Measurements from ENCODE around the gene CCDC169. TPM values are rescaled to one million over a fixed set of nuclear protein-coding genes. Genes with fewer than 3 reads are reported as not detected.

Gene CCDC169
- total RNA-seq = 0.55 TPM
- long read RNA-seq = 0 reads

- TF ChIP-seq CTCF (IDR thresholded peaks at IDR 0.05) = no peak
- DNase-seq (peak; percentile 90), ATAC-seq (peak; percentile 95)
- H3K4me1 ChIP-seq = no peaks in the 10 kb centered on the region
- intact Hi-C loops (cut with DNase I) = no loop called here
- H3K27ac ChIP-seq = no peak within 1 kb of the TSS
- peak within 1 kb of the TSS; percentile 60 for H3K4me3 ChIP-seq
- H3K27me3 ChIP-seq = no peaks in the 10 kb centered on the region
- no peaks in the 10 kb centered on the region for H3K9me3 ChIP-seq
- H3K36me3 ChIP-seq = no peaks in the 10 kb centered on the region
These were observed at the start of gene CCDC169 for GRCh38 chr13:36297366-36298338. Gene CCDC169, minus strand, starts transcription at chr13:36297814. Its CDS starts 95 bp downstream, at chr13:36297719.

GRCh38 chr13:36346222-36347083 is 48.8 kb upstream of the CCDC169 start, which contains the start of gene SPART:
Gene SPART, minus strand, starts transcription at chr13:36346394. Its CDS starts 10,564 bp downstream, at chr13:36335830.
- Histone ChIP-seq H3K36me3 (no peaks in the 10 kb centered on the region), H3K4me3 (peak within 1 kb of the TSS; percentile 86), H3K27ac (peak within 1 kb of the TSS; percentile 99), H3K4me1 (peaks cover 21% of the 10 kb centered on the region), H3K9me3 (no peaks in the 10 kb centered on the region), H3K27me3 (no peaks in the 10 kb centered on the region)
- DNase-seq (peak; percentile 95), ATAC-seq (peak; percentile 96)
- intact Hi-C loops (cut with DNase I) = no loop called here
- peak; percentile 97 for TF ChIP-seq CTCF (IDR thresholded peaks at IDR 0.05)

- Histone ChIP-seq H3K27me3 (no peaks in the 10 kb centered on the region), H3K9me3 (no peaks in the 10 kb centered on the region), H3K4me3 (peak overlapping the region; percentile 86), H3K4me1 (peaks cover 21% of the 10 kb centered on the region), H3K27ac (peak overlapping the region; percentile 99), H3K36me3 (no peaks in the 10 kb centered on the region)
- ATAC-seq (peak; percentile 53), DNase-seq (peak; percentile 69)
- intact Hi-C loops (cut with DNase I) = no loop called here
- no peak for TF ChIP-seq CTCF (IDR thresholded peaks at IDR 0.05)
These were observed 48.0 kb upstream of the CCDC169 start for GRCh38 chr13:36345438-36346221.

GRCh38 chr13:36344886-36345437 is 47.3 kb upstream of the CCDC169 start:
- no peak for DNase-seq
- no peaks in the 10 kb centered on the region for H3K36me3 ChIP-seq
- intact Hi-C loops (cut with DNase I) = no loop called here
- TF ChIP-seq CTCF (IDR thresholded peaks at IDR 0.05) = no peak
- peaks cover 21% of the 10 kb centered on the region for H3K4me1 ChIP-seq
- peak overlapping the region; percentile 99 for H3K27ac ChIP-seq
- no peak for ATAC-seq
- peak overlapping the region; percentile 86 for H3K4me3 ChIP-seq
- H3K27me3 ChIP-seq = no peaks in the 10 kb centered on the region
- H3K9me3 ChIP-seq = no peaks in the 10 kb centered on the region

GRCh38 chr13:36344173-36344572 is 46.6 kb upstream of the CCDC169 start:
- no peaks in the 10 kb centered on the region for H3K9me3 ChIP-seq
- no peak for TF ChIP-seq CTCF (IDR thresholded peaks at IDR 0.05)
- peaks cover 21% of the 10 kb centered on the region for H3K4me1 ChIP-seq
- H3K27me3 ChIP-seq = no peaks in the 10 kb centered on the region
- H3K27ac ChIP-seq = peak overlapping the region; percentile 99
- H3K4me3 ChIP-seq = peak overlapping the region; percentile 86
- ATAC-seq (no peak), DNase-seq (no peak)
- intact Hi-C loops (cut with DNase I) = no loop called here
- H3K36me3 ChIP-seq = no peaks in the 10 kb centered on the region

All from upper lobe of right lung (tissue), 1 donor.